Loucy (cell line): Measurements from ENCODE around the gene RAPSN.

Experiments used
- H2AFZ ChIP-seq: fragments of 200-600 bp; sonication (generic); 2 replicates; pipeline ENCODE4 v1.6.0; 2016; ENCODE audit warnings: antibody characterized with exemption, mild to moderate bottlenecking, low read length, moderate library complexity
- H3F3A ChIP-seq: fragments of 200-600 bp; 2 replicates; pipeline ENCODE4 v1.6.0; 2016; ENCODE audit warnings: antibody characterized with exemption, low read depth, mild to moderate bottlenecking
- H3K27me3 ChIP-seq: fragments of 200-600 bp; sonication (generic); 2 replicates; pipeline ENCODE4 v1.6.1; 2014; ENCODE audit warnings: low read length, mild to moderate bottlenecking; ENCODE audit not compliant: insufficient read depth, poor library complexity, severe bottlenecking
- H3K36me3 ChIP-seq: fragments of 200-600 bp; sonication (generic); 2 replicates; pipeline ENCODE4 v1.6.1; 2016; ENCODE audit warnings: low read length; ENCODE audit not compliant: insufficient read depth
- H3K4me1 ChIP-seq: fragments of 200-600 bp; sonication (generic); 2 replicates; pipeline ENCODE4 v1.5.1; 2014; ENCODE audit warnings: low read length, mild to moderate bottlenecking; ENCODE audit not compliant: insufficient read depth, poor library complexity, severe bottlenecking
- H3K4me2 ChIP-seq: fragments of 200-600 bp; sonication (generic); 2 replicates; pipeline ENCODE4 v1.6.0; 2014; ENCODE audit warnings: antibody characterized with exemption, low read length, low read depth, mild to moderate bottlenecking; ENCODE audit not compliant: poor library complexity, severe bottlenecking
- H3K4me3 ChIP-seq: fragments of 200-600 bp; sonication (generic); 2 replicates; pipeline ENCODE4 v1.5.1; 2014; ENCODE audit warnings: low read length, mild to moderate bottlenecking, mixed read lengths; ENCODE audit not compliant: poor library complexity, severe bottlenecking
- H3K79me2 ChIP-seq: fragments of 200-600 bp; sonication (generic); 2 replicates; pipeline ENCODE4 v1.6.1; 2014; ENCODE audit warnings: low read length; ENCODE audit not compliant: insufficient read depth
- H3K9ac ChIP-seq: fragments of 200-600 bp; sonication (generic); 2 replicates; pipeline ENCODE4 v1.6.0; 2014; ENCODE audit warnings: mild to moderate bottlenecking, low read depth, low read length, moderate library complexity; ENCODE audit not compliant: poor library complexity, severe bottlenecking
- H3K9me2 ChIP-seq: fragments of 200-600 bp; sonication (generic); replicated peaks from 2 replicates; pipeline ENCODE4 v1.6.1; 2016; ENCODE audit warnings: low read depth, low read length, mixed read lengths
- H3K9me3 ChIP-seq: fragments of 200-600 bp; sonication (generic); 2 replicates; pipeline ENCODE4 v1.6.1; 2014; ENCODE audit warnings: mild to moderate bottlenecking, antibody characterized with exemption, low read length, low read depth; ENCODE audit not compliant: insufficient read depth
- H4K20me1 ChIP-seq: fragments of 200-600 bp; sonication (generic); 2 replicates; pipeline ENCODE4 v1.6.0; 2014; ENCODE audit warnings: antibody characterized with exemption, low read length, mild to moderate bottlenecking; ENCODE audit not compliant: insufficient read depth, poor library complexity, severe bottlenecking
- CTCF ChIP-seq: fragments of 200-600 bp; sonication (generic); conservative IDR thresholded peaks from 2 replicates; pipeline ENCODE4 v1.5.1; 2014; ENCODE audit warnings: mild to moderate bottlenecking, antibody characterized with exemption, low read length
- EZH2phosphoT487 ChIP-seq: fragments of 200-600 bp; IDR thresholded peaks from 2 replicates; pipeline ENCODE4 v1.6.1; 2018; ENCODE audit warnings: antibody characterized with exemption, mild to moderate bottlenecking, moderate library complexity, borderline replicate concordance

RAPSN gene

DNA sequence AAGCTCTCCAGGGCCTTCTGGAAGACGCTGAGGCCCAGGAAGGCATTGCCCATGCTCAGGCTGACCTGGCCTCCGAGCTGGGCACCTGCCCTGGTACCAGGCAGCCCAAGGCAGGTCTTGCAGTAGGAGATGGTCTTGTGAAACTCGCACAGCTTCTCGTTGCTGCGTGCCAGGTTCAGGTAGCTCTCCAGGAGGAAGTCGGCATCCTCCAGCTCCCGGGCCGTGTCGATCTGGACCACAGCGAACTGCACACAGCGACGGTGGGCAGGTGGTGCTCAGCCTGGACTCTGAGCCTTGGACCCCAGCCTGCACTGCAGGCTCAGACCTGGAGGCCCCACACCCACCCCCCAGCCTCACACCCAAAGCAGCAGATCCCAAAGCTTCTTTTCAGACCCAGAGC lies 1.0 kb downstream of the RAPSN start:
- Histone ChIP-seq H3K79me2 (no peaks in the 10 kb centered on the region), H3K4me3 (no peak overlapping the region), H3K9me3 (no peaks in the 10 kb centered on the region), H2AFZ (no peak overlapping the region), H3K4me2 (no peak overlapping the region), H3K36me3 (no peaks in the 10 kb centered on the region), H3F3A (no peaks in the 10 kb centered on the region), H3K9ac (no peak overlapping the region), H3K27me3 (no peaks in the 10 kb centered on the region), H4K20me1 (no peaks in the 10 kb centered on the region), H3K9me2 (no peaks in the 10 kb centered on the region), H3K4me1 (no peaks in the 10 kb centered on the region)
- TF ChIP-seq CTCF (no peak), EZH2phosphoT487 (no peak)

DNA sequence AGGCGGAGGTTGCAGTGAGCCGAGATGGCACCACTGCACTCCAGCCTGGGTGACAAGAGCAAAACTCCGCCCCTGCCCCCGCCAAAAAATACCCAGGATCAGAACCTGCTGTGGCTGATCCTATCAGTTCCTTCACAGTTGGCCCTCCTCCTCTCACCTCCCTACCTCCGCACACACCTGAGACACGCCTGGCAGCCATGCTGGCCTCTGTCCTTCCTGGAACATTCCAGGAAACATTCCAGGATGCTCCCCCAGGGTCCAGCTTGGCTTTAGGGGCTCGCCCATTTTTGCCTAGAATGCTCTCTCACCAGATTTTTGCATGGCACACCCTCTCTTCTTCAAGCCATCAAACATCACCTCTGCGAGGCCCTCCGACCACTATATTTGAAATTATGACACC lies 2.1 kb downstream of the RAPSN start:
- Histone ChIP-seq H3K9me2 (no peaks in the 10 kb centered on the region), H3F3A (no peaks in the 10 kb centered on the region), H3K4me1 (no peaks in the 10 kb centered on the region), H3K4me3 (no peak overlapping the region), H3K9ac (no peak overlapping the region), H3K4me2 (no peak overlapping the region), H3K9me3 (no peaks in the 10 kb centered on the region), H3K79me2 (no peaks in the 10 kb centered on the region), H2AFZ (no peak overlapping the region), H3K27me3 (no peaks in the 10 kb centered on the region), H3K36me3 (no peaks in the 10 kb centered on the region), H4K20me1 (no peaks in the 10 kb centered on the region)
- TF ChIP-seq EZH2phosphoT487 (no peak), CTCF (no peak)

GRCh38 chr11:47445840-47446239 lies 3.1 kb downstream of the RAPSN start:
- no peaks in the 10 kb centered on the region for H3K27me3 ChIP-seq
- no peaks in the 10 kb centered on the region for H3K9me3 ChIP-seq
- no peak overlapping the region for H2AFZ ChIP-seq
- no peak for TF ChIP-seq CTCF
- TF ChIP-seq EZH2phosphoT487: no peak
- H3K4me3 ChIP-seq: no peak overlapping the region
- H3K4me1 ChIP-seq: no peaks in the 10 kb centered on the region
- no peak overlapping the region for H3K4me2 ChIP-seq
- no peaks in the 10 kb centered on the region for H3K9me2 ChIP-seq
- no peaks in the 10 kb centered on the region for H3F3A ChIP-seq
- no peaks in the 10 kb centered on the region for H3K36me3 ChIP-seq
- H3K79me2 ChIP-seq: no peaks in the 10 kb centered on the region
- no peaks in the 10 kb centered on the region for H4K20me1 ChIP-seq
- no peak overlapping the region for H3K9ac ChIP-seq
